A673 (cell line): ENCODE results near the gene GLMN. TPM values are rescaled to one million over a fixed set of nuclear protein-coding genes. Genes with fewer than 3 reads are reported as not detected.
"Not testable (repeated sequence)": the region's sequence is repeated elsewhere in the genome, so short reads cannot be mapped to it uniquely, and the experiment has no call there.

Experiments used
- BruUV-seq: library from RNA; stranded (reverse); fragments of 400-500 nt; replicated peaks from 2 replicates; lab custom pipeline; 2021; lab: Mats Ljungman, UMichigan
- CTCF ChIA-PET: fragments of 300-600 bp; sonication (Branson Sonifier 250); formaldehyde crosslinking; loops from one replicate; lab custom pipeline; 2022; ENCODE audit warnings: antibody characterized with exemption; lab: Charles Lee
- POLR2A ChIA-PET: fragments of 300-600 bp; sonication (Branson Sonifier 250); formaldehyde crosslinking; loops from one replicate; lab custom pipeline; 2022; ENCODE audit warnings: antibody characterized with exemption; ENCODE audit not compliant: low non-redundant PET; lab: Charles Lee
- DNase-seq: peaks from one replicate; pipeline ENCODE4 v3.0.0-alpha.2; 2015; ENCODE audit warnings: low spot score
- H3K27ac ChIP-seq: fragments of 200-600 bp; sonication (generic); 2 replicates; pipeline ENCODE4 v1.5.1; 2016; ENCODE audit warnings: mixed run types, low read depth, mild to moderate bottlenecking, mixed read lengths, antibody characterized with exemption, low read length; ENCODE audit not compliant: poor library complexity, severe bottlenecking
- H3K27me3 ChIP-seq: fragments of 200-600 bp; sonication (generic); replicated peaks from 2 replicates; pipeline ENCODE4 v1.6.1; 2017; ENCODE audit warnings: mixed run types, low read depth, mild to moderate bottlenecking, mixed read lengths, antibody characterized with exemption, low read length; ENCODE audit not compliant: insufficient read depth, poor library complexity
- H3K36me3 ChIP-seq: fragments of 200-600 bp; sonication (generic); 2 replicates; pipeline ENCODE4 v1.6.1; 2016; ENCODE audit warnings: mixed run types, mild to moderate bottlenecking, mixed read lengths, antibody characterized with exemption, low read length; ENCODE audit not compliant: insufficient read depth, poor library complexity, severe bottlenecking
- H3K4me1 ChIP-seq: fragments of 200-600 bp; sonication (generic); 2 replicates; pipeline ENCODE4 v1.6.1; 2017; ENCODE audit warnings: mixed run types, mild to moderate bottlenecking, mixed read lengths, antibody characterized with exemption, low read length; ENCODE audit not compliant: insufficient read depth, poor library complexity, severe bottlenecking
- H3K4me3 ChIP-seq: fragments of 200-600 bp; sonication (generic); 2 replicates; pipeline ENCODE4 v1.5.1; 2016; ENCODE audit warnings: low read depth, mixed run types, mild to moderate bottlenecking, mixed read lengths, low read length; ENCODE audit not compliant: poor library complexity, severe bottlenecking
- H3K9me3 ChIP-seq: fragments of 200-600 bp; sonication (generic); 2 replicates; pipeline ENCODE4 v1.6.1; 2016; ENCODE audit warnings: mixed run types, low read depth, mild to moderate bottlenecking, mixed read lengths, antibody characterized with exemption, low read length; ENCODE audit not compliant: poor library complexity, severe bottlenecking
- CTCF ChIP-seq: fragments of 300-800, 200-600 bp; sonication (generic); conservative IDR thresholded peaks from 2 replicates; pipeline ENCODE4 v1.5.1; 2017; ENCODE audit warnings: low read depth, mild to moderate bottlenecking, antibody characterized with exemption, low read length, moderate library complexity, mixed read lengths
- EZH2 ChIP-seq: fragments of 200-600 bp; sonication (generic); IDR thresholded peaks from 2 replicates; pipeline ENCODE4 v1.6.1; 2017; ENCODE audit warnings: borderline replicate concordance, low read depth, mild to moderate bottlenecking, mixed read lengths, antibody characterized with exemption, low read length; ENCODE audit not compliant: poor library complexity, severe bottlenecking
- intact Hi-C: fragments of 100-400 bp; cut with micrococcal nuclease; formaldehyde crosslinking; loops from one replicate; pipeline ENCODE4 v1.10.0; 2022; ENCODE audit not compliant: unreplicated experiment
- total RNA-seq: library from RNA; stranded (reverse); gene quantifications from 2 replicates; pipeline ENCODE4 v1.2.3, GENCODE V29; 2021

Gene GLMN
- total RNA-seq, 1 experiment from 2014 or later: 25.6 TPM

DNA sequence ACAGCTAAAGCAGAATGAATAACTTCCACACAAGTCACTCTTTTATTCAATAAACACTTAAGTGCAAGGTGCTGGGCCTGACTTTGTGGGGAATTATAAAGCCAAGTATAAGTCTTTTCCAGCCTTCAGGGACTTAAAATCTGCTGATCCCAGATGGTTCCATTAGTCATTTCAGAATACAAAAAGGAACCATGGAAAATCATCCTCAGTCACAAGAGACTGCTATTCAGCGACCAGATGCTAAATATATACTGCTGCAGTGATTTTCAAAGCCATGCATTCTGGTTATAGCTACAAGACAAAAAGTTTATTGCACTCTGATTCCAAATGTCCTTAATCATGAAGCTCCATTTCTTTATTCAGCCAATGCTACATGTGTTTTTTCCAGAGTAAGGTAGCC, 25.7 kb downstream of the GLMN start:
- POLR2A ChIA-PET: no interaction called here
- CTCF ChIA-PET: no interaction called here
- Histone ChIP-seq H3K4me1 (no peaks in the 10 kb centered on the region), H3K9me3 (no peaks in the 10 kb centered on the region), H3K4me3 (no peak overlapping the region), H3K36me3 (peaks cover 9% of the 10 kb centered on the region), H3K27ac (no peak overlapping the region), H3K27me3 (no peaks in the 10 kb centered on the region)
- intact Hi-C loops: no loop called here
- BruUV-seq: no TSS peak
- TF ChIP-seq EZH2 (no peak), CTCF (no peak)
- no peak for DNase-seq

GRCh38 chr1:92262516-92262915, 36.3 kb downstream of the GLMN start:
- Histone ChIP-seq H3K4me1 (no peaks in the 10 kb centered on the region), H3K4me3 (no peak overlapping the region), H3K36me3 (peaks cover 12% of the 10 kb centered on the region), H3K9me3 (no peaks in the 10 kb centered on the region), H3K27me3 (no peaks in the 10 kb centered on the region), H3K27ac (no peak overlapping the region)
- CTCF ChIA-PET: interaction anchor here (0.6 kb wide), 1 partner anchor 29 kb away, joined by 3 read pairs; no protein-coding TSS in a partner anchor
- no peak for TF ChIP-seq EZH2
- no peak for TF ChIP-seq CTCF
- no peak for DNase-seq
- BruUV-seq: no TSS peak
- POLR2A ChIA-PET: no interaction called here
- intact Hi-C loops: no loop called here

GRCh38 chr1:92259350-92259749, 39.4 kb downstream of the GLMN start:
- intact Hi-C loops: no loop called here
- ChIA-PET CTCF (no interaction called here), POLR2A (no interaction called here)
- Histone ChIP-seq H3K4me3 (no peak overlapping the region), H3K9me3 (no peaks in the 10 kb centered on the region), H3K27ac (no peak overlapping the region), H3K27me3 (no peaks in the 10 kb centered on the region), H3K4me1 (no peaks in the 10 kb centered on the region), H3K36me3 (peaks cover 12% of the 10 kb centered on the region)
- no peak for TF ChIP-seq CTCF
- TF ChIP-seq EZH2: no peak
- BruUV-seq: no TSS peak
- no peak for DNase-seq

GRCh38 chr1:92254714-92255113, 44.1 kb downstream of the GLMN start:
- H3K9me3 ChIP-seq, DNase-seq, H3K27me3 ChIP-seq, H3K4me3 ChIP-seq, H3K27ac ChIP-seq, CTCF ChIA-PET, POLR2A ChIA-PET, intact Hi-C loops, BruUV-seq, H3K4me1 ChIP-seq: not testable (repeated sequence)
- peaks cover 10% of the 10 kb centered on the region for H3K36me3 ChIP-seq
